ENCODE results near the gene IL1B. TPM values are rescaled to one million over a fixed set of nuclear protein-coding genes. Genes with fewer than 3 reads are reported as not detected.

The IL1B gene
- total RNA-seq, 2 donors from 2014 or later, result not detected

DNA sequence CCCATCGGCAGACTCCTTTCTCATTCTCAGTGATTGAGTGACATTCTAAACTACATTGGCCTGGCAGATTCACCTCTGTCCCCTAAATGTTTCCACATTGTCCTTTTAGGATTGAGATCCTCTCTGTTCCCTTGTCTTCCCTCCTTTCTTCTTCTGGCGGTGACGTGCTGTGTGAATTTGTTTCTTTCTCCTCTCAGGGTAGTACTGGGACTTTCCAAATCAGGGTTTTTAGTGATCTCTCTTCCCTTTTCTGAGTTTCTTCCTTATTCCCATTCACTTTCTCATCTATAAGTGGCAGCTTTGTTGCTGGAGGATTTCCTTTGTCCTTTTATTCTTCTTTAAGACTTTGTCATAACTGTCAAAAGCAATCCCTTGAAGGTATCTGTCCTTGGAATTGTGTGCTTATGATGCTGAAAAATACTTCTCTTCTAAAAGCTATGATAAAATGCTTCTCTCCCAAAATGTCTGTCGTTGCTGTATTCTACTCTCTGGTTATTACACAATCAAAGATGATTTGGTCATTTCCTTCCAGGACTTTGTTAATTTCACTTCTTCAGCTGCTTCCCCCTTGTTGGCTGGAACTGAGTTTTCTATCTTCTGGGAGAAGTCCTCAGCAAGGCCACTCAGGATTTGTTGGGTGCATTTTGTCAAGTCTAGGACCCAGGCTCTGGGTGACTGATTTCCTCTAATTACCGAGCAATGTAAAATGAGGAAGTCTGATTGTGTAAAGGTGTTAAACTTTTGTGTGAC lies 4.9 kb upstream of the IL1B start:
- intact Hi-C loops (cut with DNase I), result no loop called here
- no peak overlapping the region for H3K27ac ChIP-seq
- 83% methylated on average over 5 of the region's 5 CpGs for WGBS
- H3K4me1 ChIP-seq (replicated peaks), result no peaks in the 10 kb centered on the region
- no peak for DNase-seq (ENCODE audit: low spot score)
- H3K9me3 ChIP-seq, result no peaks in the 10 kb centered on the region
- H3K27me3 ChIP-seq (replicated peaks; ENCODE audit: insufficient read depth), result peaks cover 2% of the 10 kb centered on the region
- no peaks in the 10 kb centered on the region for H3K36me3 ChIP-seq
- TF ChIP-seq POLR2A (IDR thresholded peaks at IDR 0.05) (no peak), POLR2AphosphoS5 (IDR thresholded peaks at IDR 0.05) (no peak), CTCF (IDR thresholded peaks at IDR 0.05) (no peak)
- no peak overlapping the region for H3K4me3 ChIP-seq

DNA sequence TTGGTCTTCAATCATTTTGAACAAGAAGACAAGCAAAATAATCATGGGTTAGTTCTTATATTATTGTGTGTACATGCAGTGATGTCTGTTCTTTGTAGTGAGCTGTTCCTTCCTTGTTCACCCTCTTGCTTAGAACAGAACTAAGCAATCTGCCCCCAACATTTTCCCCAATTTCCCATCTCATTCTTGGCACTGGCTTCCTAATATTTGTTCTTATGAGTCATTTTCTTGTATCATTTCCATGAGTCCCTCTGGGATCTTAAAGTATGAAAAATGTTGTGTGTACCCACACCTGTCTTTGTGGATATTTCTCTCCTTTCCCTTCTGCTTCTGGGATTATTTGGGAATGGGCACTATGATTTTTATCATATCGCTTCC lies 3.5 kb upstream of the IL1B start:
- intact Hi-C loops (cut with DNase I), result no loop called here
- Histone ChIP-seq H3K27ac (no peak overlapping the region), H3K27me3 (replicated peaks; ENCODE audit: insufficient read depth) (peaks cover 2% of the 10 kb centered on the region), H3K36me3 (no peaks in the 10 kb centered on the region), H3K4me1 (replicated peaks) (no peaks in the 10 kb centered on the region), H3K9me3 (no peaks in the 10 kb centered on the region), H3K4me3 (no peak overlapping the region)
- 95% methylated on average over 1 of the region's 1 CpG for WGBS
- DNase-seq (ENCODE audit: low spot score), result no peak
- TF ChIP-seq CTCF (IDR thresholded peaks at IDR 0.05), result no peak
- no peak for TF ChIP-seq POLR2AphosphoS5 (IDR thresholded peaks at IDR 0.05)
- no peak for TF ChIP-seq POLR2A (IDR thresholded peaks at IDR 0.05)

DNA sequence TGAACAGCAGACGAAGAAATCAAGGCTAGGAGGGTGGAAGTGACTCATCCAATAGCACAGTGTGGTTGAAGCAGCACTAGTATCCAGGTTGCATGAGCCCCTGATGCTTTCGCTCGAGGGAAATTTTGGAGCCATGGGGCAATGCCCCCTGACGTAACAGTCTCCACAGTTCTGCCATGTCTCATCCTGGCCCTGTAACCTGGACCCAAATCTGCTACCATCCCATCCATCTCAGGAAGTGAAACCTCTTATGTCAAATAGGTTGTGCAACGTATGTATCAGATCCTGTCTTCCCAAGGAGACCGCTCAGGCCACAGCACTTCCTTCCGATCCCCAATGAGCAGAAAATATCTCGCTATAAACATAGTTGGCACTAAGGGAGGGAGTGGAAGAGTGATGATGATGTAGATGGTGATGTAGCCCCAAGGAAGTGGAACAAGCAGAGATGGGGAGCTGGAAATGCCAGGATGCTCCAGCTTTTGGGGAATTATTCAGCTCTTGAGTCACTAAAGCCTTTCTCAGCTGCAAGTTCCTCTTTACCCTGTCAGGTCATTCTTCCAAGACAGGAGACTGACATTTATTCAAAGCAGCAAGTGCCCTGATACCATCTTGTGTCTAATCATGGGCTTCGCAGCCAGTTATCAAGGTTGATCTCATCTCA lies 3.0 kb upstream of the IL1B start:
- H3K36me3 ChIP-seq, result no peaks in the 10 kb centered on the region
- H3K4me1 ChIP-seq (replicated peaks), result no peaks in the 10 kb centered on the region
- intact Hi-C loops (cut with DNase I), result no loop called here
- TF ChIP-seq POLR2A (IDR thresholded peaks at IDR 0.05), result no peak
- no peak for TF ChIP-seq POLR2AphosphoS5 (IDR thresholded peaks at IDR 0.05)
- no peak for TF ChIP-seq CTCF (IDR thresholded peaks at IDR 0.05)
- no peaks in the 10 kb centered on the region for H3K9me3 ChIP-seq
- no peak for DNase-seq (ENCODE audit: low spot score)
- no peak overlapping the region for H3K4me3 ChIP-seq
- WGBS, result 89% methylated on average over 9 of the region's 9 CpGs
- no peak overlapping the region for H3K27ac ChIP-seq
- peaks cover 2% of the 10 kb centered on the region for H3K27me3 ChIP-seq (replicated peaks; ENCODE audit: insufficient read depth)

DNA sequence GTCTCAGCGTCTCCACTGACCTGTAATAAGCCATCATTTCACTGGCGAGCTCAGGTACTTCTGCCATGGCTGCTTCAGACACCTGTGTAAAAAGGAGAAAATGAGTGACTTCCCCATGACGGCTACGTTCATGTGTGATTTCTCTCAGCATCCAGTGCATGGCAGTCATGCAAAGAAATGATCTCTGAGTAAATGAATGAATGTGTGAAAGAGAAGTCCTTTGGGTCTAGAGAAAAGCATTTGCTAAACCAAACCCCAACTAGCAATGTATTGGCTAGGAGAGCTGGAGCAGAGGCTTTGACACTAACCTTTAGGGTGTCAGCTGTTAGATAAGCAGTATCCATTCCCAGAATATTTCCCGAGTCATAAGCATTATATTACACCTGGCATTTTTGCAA lies 417 bp downstream of the IL1B start:
- H3K4me1 ChIP-seq (replicated peaks), result no peaks in the 10 kb centered on the region
- H3K27me3 ChIP-seq (replicated peaks; ENCODE audit: insufficient read depth), result peaks cover 2% of the 10 kb centered on the region
- no peak for DNase-seq (ENCODE audit: low spot score)
- H3K36me3 ChIP-seq, result no peaks in the 10 kb centered on the region
- no peaks in the 10 kb centered on the region for H3K9me3 ChIP-seq
- WGBS, result 67% methylated on average over 5 of the region's 5 CpGs
- intact Hi-C loops (cut with DNase I), result no loop called here
- TF ChIP-seq CTCF (IDR thresholded peaks at IDR 0.05) (no peak), POLR2AphosphoS5 (IDR thresholded peaks at IDR 0.05) (no peak), POLR2A (IDR thresholded peaks at IDR 0.05) (no peak)
- H3K4me3 ChIP-seq, result no peak overlapping the region
- no peak overlapping the region for H3K27ac ChIP-seq
